ENCODE data around the gene AP1B1. TPM values are rescaled to one million over a fixed set of nuclear protein-coding genes. Genes with fewer than 3 reads are reported as not detected.

The AP1B1 gene
- total RNA-seq, 1 experiment from 2014 or later = 77.9 TPM

DNA sequence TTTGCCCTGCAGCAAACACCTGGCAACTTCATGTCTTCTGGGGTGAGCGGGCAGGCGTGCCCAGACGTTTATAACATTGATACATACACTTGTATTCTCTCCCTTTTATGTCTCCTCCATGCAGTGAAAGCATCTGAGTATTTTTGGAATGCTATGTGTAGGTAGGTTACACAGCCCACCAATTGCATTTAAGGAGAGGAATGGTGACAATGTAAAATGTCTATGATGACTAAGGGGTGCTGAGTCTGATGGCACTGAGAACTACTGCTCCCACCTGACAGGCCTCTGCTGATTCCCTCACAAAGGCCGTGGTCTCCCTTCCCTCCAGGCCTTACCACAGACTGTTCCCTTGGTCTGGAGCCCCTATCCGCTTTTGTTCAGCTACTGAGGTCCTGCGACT is 50.0 kb downstream of the AP1B1 start (continued):
- TF ChIP-seq, protein P1, sequence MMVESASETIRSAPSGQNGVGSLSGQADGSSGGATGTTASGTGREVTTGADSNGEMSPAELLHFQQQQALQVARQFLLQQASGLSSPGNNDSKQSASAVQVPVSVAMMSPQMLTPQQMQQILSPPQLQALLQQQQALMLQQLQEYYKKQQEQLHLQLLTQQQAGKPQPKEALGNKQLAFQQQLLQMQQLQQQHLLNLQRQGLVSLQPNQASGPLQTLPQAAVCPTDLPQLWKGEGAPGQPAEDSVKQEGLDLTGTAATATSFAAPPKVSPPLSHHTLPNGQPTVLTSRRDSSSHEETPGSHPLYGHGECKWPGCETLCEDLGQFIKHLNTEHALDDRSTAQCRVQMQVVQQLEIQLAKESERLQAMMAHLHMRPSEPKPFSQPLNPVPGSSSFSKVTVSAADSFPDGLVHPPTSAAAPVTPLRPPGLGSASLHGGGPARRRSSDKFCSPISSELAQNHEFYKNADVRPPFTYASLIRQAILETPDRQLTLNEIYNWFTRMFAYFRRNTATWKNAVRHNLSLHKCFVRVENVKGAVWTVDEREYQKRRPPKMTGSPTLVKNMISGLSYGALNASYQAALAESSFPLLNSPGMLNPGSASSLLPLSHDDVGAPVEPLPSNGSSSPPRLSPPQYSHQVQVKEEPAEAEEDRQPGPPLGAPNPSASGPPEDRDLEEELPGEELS (CRISPR knock-in tag; IDR thresholded peaks at IDR 0.05) = no peak
- TF ChIP-seq TEAD1 (CRISPR knock-in tag; IDR thresholded peaks at IDR 0.05) = no peak
- TF ChIP-seq JUN (CRISPR knock-in tag; IDR thresholded peaks at IDR 0.05) = no peak

DNA sequence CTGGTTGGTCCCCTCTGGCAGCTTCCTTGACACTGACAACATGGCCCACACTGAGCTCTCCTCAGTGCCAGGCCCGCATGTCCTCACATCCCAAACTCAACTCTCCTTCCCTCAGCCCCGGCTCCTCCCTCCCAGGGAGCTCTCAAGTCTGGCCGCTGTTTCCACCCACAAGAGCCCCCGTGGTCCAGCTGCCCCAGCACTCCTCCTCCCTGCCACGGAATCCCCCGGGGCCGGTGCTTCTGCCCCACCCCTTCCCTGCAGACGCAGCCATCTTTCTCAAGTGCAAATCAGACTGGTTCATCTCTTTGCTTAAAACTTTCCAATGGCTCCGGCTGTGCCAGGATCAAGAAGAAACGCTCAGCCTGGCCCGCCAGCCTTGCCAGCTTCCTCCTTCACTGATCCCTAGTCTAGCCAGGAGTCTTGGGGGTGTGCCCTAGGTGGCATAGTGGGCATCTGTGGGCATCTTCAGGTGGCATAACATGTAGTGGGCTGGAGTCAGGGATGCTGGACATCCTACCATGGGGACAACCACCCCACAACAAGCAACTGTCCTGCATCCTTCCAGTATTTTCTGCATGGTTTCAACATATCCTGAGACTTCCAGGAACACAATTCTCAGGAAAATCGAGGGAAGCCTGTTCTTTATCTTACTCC is 50.6 kb downstream of the AP1B1 start:
- no peaks in the 10 kb centered on the region for H3K27me3 Mint-ChIP-seq (ENCODE audit: low read depth)
- ChIA-PET CTCF (interaction anchor here (0.6 kb wide), 1 partner anchor 57 kb away, joined by 3 read pairs; no protein-coding TSS in a partner anchor), POLR2A (no interaction called here)
- H3K4me3 Mint-ChIP-seq = no peak overlapping the region
- no peaks in the 10 kb centered on the region for H3K9me3 Mint-ChIP-seq
- no peak overlapping the region for H3K27ac Mint-ChIP-seq
- DNase-seq (ENCODE audit: low spot score) = no peak
- no peak for ATAC-seq
- peaks cover 43% of the 10 kb centered on the region for H3K36me3 Mint-ChIP-seq
- no peaks in the 10 kb centered on the region for H3K4me1 Mint-ChIP-seq
- TF ChIP-seq, protein P2, sequence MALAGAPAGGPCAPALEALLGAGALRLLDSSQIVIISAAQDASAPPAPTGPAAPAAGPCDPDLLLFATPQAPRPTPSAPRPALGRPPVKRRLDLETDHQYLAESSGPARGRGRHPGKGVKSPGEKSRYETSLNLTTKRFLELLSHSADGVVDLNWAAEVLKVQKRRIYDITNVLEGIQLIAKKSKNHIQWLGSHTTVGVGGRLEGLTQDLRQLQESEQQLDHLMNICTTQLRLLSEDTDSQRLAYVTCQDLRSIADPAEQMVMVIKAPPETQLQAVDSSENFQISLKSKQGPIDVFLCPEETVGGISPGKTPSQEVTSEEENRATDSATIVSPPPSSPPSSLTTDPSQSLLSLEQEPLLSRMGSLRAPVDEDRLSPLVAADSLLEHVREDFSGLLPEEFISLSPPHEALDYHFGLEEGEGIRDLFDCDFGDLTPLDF (CRISPR knock-in tag; IDR thresholded peaks at IDR 0.05) = no peak
- TF ChIP-seq, protein P3, sequence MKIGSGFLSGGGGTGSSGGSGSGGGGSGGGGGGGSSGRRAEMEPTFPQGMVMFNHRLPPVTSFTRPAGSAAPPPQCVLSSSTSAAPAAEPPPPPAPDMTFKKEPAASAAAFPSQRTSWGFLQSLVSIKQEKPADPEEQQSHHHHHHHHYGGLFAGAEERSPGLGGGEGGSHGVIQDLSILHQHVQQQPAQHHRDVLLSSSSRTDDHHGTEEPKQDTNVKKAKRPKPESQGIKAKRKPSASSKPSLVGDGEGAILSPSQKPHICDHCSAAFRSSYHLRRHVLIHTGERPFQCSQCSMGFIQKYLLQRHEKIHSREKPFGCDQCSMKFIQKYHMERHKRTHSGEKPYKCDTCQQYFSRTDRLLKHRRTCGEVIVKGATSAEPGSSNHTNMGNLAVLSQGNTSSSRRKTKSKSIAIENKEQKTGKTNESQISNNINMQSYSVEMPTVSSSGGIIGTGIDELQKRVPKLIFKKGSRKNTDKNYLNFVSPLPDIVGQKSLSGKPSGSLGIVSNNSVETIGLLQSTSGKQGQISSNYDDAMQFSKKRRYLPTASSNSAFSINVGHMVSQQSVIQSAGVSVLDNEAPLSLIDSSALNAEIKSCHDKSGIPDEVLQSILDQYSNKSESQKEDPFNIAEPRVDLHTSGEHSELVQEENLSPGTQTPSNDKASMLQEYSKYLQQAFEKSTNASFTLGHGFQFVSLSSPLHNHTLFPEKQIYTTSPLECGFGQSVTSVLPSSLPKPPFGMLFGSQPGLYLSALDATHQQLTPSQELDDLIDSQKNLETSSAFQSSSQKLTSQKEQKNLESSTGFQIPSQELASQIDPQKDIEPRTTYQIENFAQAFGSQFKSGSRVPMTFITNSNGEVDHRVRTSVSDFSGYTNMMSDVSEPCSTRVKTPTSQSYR (CRISPR knock-in tag; IDR thresholded peaks at IDR 0.05) = no peak
- TF ChIP-seq FOXP1 (CRISPR knock-in tag; IDR thresholded peaks at IDR 0.05; ENCODE audit: borderline replicate concordance) (no peak), IRF1 (CRISPR knock-in tag; IDR thresholded peaks at IDR 0.05) (no peak), NR2C2 (CRISPR knock-in tag; IDR thresholded peaks at IDR 0.05) (no peak), ZNF671 (CRISPR knock-in tag; IDR thresholded peaks at IDR 0.05) (no peak), CREM (CRISPR knock-in tag; IDR thresholded peaks at IDR 0.05) (no peak), CREB1 (CRISPR knock-in tag; IDR thresholded peaks at IDR 0.05) (no peak), ATF3 (CRISPR knock-in tag; conservative IDR thresholded peaks at IDR 0.05) (no peak), SMAD4 (CRISPR knock-in tag; IDR thresholded peaks at IDR 0.05) (no peak), ATF6 (CRISPR knock-in tag; IDR thresholded peaks at IDR 0.05) (no peak), JUN (CRISPR knock-in tag; IDR thresholded peaks at IDR 0.05) (no peak), FOXK1 (CRISPR knock-in tag; IDR thresholded peaks at IDR 0.05) (no peak), ESRRA (CRISPR knock-in tag; IDR thresholded peaks at IDR 0.05; ENCODE audit: borderline replicate concordance) (no peak)
- TF ChIP-seq, protein P4, sequence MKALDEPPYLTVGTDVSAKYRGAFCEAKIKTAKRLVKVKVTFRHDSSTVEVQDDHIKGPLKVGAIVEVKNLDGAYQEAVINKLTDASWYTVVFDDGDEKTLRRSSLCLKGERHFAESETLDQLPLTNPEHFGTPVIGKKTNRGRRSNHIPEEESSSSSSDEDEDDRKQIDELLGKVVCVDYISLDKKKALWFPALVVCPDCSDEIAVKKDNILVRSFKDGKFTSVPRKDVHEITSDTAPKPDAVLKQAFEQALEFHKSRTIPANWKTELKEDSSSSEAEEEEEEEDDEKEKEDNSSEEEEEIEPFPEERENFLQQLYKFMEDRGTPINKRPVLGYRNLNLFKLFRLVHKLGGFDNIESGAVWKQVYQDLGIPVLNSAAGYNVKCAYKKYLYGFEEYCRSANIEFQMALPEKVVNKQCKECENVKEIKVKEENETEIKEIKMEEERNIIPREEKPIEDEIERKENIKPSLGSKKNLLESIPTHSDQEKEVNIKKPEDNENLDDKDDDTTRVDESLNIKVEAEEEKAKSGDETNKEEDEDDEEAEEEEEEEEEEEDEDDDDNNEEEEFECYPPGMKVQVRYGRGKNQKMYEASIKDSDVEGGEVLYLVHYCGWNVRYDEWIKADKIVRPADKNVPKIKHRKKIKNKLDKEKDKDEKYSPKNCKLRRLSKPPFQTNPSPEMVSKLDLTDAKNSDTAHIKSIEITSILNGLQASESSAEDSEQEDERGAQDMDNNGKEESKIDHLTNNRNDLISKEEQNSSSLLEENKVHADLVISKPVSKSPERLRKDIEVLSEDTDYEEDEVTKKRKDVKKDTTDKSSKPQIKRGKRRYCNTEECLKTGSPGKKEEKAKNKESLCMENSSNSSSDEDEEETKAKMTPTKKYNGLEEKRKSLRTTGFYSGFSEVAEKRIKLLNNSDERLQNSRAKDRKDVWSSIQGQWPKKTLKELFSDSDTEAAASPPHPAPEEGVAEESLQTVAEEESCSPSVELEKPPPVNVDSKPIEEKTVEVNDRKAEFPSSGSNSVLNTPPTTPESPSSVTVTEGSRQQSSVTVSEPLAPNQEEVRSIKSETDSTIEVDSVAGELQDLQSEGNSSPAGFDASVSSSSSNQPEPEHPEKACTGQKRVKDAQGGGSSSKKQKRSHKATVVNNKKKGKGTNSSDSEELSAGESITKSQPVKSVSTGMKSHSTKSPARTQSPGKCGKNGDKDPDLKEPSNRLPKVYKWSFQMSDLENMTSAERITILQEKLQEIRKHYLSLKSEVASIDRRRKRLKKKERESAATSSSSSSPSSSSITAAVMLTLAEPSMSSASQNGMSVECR (CRISPR knock-in tag; IDR thresholded peaks at IDR 0.05; ENCODE audit: borderline replicate concordance) = no peak
- TF ChIP-seq, protein P5, sequence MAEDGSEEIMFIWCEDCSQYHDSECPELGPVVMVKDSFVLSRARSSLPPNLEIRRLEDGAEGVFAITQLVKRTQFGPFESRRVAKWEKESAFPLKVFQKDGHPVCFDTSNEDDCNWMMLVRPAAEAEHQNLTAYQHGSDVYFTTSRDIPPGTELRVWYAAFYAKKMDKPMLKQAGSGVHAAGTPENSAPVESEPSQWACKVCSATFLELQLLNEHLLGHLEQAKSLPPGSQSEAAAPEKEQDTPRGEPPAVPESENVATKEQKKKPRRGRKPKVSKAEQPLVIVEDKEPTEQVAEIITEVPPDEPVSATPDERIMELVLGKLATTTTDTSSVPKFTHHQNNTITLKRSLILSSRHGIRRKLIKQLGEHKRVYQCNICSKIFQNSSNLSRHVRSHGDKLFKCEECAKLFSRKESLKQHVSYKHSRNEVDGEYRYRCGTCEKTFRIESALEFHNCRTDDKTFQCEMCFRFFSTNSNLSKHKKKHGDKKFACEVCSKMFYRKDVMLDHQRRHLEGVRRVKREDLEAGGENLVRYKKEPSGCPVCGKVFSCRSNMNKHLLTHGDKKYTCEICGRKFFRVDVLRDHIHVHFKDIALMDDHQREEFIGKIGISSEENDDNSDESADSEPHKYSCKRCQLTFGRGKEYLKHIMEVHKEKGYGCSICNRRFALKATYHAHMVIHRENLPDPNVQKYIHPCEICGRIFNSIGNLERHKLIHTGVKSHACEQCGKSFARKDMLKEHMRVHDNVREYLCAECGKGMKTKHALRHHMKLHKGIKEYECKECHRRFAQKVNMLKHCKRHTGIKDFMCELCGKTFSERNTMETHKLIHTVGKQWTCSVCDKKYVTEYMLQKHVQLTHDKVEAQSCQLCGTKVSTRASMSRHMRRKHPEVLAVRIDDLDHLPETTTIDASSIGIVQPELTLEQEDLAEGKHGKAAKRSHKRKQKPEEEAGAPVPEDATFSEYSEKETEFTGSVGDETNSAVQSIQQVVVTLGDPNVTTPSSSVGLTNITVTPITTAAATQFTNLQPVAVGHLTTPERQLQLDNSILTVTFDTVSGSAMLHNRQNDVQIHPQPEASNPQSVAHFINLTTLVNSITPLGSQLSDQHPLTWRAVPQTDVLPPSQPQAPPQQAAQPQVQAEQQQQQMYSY (CRISPR knock-in tag; IDR thresholded peaks at IDR 0.05) = no peak
